ENCODE results near the gene MZT1.
"Not testable (repeated sequence)": the region's sequence is repeated elsewhere in the genome, so short reads cannot be mapped to it uniquely, and the experiment has no call there.

The MZT1 gene, protein sequence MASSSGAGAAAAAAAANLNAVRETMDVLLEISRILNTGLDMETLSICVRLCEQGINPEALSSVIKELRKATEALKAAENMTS

GRCh38 chr13:72727417-72728289, at the start of gene MZT1, which contains the start of gene BORA:
TSS of gene MZT1 (minus strand) at chr13:72727629. CDS start at chr13:72727602, 27 bp downstream.
TSS of gene BORA (plus strand) at chr13:72727923. CDS start at chr13:72728941, 1,018 bp downstream.
- peak; percentile 98 for FAIRE-seq

- FAIRE-seq = no peak
Measured at GRCh38 chr13:72774019-72774418, 46.6 kb upstream of the MZT1 start.

DNA sequence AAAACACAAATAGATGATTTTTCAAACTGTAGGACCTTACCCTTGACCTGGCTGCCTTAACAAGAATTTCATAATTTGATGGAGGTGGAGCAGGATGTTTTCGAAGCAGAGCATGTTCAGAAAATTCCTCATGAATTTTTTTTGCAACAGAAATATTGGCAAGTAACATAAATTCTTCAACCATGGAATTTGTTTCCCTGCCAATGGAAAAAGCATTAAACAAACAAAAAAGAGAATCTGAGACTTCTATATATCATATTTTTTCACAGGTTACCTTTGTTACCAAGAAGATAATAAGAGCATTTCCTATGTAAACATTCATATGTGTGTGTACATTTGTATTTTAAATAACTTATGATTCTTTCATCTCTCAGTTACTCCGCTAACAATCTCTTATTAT, 36.0 kb upstream of the MZT1 start:
- FAIRE-seq = no peak

DNA sequence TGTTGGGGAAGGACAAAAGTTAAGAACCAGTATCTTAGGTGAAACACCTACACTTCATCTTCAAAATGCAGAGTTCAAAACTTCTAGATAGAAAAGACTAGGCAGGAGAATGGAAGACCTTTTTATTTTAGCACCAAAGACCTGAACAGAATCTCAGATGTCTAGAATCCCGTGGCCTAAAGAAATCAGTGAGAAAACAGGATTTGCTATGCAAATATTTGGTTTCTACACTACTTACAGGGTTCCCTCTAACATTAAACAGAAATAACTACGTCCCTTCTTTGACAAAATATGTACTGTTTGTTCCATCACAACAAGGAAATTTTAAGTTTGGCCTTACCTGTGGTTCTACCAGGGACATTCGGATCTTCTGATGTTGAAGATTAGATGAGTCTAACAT, 32.8 kb upstream of the MZT1 start:
- FAIRE-seq = no peak

- no peak for FAIRE-seq
Measured at GRCh38 chr13:72757792-72758535, 30.5 kb upstream of the MZT1 start.

GRCh38 chr13:72754111-72754510, 26.7 kb upstream of the MZT1 start:
- no peak for FAIRE-seq

GRCh38 chr13:72751220-72751619, 23.8 kb upstream of the MZT1 start:
- no peak for FAIRE-seq

DNA sequence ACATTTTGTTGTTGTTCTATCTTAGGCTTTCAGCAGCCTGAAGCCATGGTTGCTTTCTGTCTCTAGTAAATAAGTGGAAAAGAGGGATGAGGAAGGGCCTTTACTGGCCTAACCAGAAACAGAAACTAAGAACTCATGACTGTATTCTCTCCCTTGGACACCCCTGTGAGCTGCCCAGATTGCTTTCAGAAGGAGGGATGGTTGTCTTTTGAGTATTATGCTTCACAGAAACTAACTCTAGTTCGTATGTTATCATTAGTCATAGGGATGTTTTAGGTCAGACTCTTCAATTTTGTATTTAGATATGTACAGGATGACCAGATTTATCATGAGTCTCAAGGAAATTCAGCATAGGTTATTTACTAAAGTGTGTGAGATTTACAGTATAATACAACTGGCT, 17.8 kb upstream of the MZT1 start:
- no peak for FAIRE-seq

DNA sequence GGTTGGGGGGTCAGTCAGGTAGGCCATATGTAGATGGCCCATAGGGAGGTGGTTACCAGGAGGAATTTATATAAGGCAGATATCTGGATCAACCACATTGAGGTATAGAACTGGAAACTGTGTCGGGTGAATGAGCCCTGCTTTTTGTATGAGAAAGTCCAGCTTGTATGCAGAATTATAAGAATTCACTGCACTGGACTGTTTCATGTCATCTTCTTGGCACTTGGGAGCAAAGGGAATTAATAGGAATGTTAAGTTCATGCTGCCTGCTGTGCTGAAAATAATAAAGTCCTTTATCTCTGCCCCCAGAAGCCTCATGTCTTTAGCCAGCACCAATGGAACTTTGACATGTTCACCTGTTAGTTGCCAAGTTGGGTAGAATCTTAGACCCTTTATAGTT, 12.6 kb upstream of the MZT1 start:
- FAIRE-seq = no peak

DNA sequence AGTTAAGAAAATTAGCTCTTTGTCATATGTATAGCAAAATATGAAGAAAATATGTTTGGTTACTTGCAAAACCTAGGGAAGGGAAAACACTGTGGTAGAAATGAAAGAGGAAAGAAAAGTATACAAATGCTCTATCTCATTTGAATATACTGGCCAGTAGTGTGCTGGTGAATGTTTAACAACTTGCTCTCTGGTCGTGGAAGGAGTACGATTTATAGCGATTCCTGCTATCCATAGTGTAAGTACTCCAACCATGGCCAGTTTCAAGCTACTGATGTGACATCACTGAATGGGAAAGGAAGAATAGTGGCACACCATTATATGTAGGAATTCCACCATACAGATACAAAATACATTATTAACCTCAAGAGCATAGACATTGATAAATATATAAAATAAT, 9.6 kb upstream of the MZT1 start:
- FAIRE-seq = no peak

DNA sequence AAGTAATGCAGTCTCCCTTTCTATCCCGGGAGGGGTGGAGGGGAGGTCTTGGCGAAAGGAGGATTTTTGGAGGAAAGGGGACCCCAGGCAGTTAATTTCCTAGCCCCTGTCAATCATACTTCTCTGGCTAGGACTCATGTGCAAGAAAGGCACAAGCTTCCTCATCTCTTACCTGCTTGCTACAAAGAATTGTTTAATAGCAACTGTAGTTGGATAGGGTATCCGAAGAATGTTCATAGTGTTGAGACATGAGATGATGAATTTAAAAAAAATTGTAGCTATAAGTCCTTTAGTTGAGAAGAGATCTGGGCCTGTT, 819 bp upstream of the MZT1 start:
- no peak for FAIRE-seq

DNA sequence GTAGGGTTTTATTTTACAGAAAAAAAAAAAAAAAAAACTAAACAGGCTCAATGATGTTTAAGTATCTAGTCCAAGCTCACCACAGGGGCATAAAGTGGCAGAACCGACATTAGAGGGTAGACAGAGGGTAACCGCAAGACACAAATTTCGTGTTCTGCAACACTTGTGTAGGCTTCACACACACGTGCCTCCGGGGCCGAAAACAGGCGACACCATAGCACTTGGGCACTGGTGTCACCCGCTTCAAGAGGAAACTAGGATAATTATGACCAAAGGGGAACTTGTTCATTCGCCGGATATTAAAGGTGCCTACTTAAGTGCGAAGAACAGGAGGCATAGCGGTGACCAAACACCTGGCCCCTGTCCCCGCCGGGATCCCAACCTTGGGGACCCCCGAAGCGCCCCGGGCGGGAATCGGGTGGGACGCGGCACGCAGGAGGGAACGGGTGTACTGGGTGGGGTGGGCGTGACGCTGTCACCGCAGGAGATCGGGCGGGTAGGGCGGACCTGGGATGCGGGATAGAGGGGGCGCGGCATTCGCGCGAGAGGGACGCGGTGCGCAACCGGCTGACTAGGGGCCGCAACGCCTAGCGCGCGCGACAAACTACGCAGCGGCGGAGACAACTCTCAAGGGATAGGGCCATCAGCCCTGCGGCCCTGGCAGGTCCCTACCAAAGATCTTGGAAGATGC, 558 bp downstream of the MZT1 start:
- no peak for FAIRE-seq

DNA sequence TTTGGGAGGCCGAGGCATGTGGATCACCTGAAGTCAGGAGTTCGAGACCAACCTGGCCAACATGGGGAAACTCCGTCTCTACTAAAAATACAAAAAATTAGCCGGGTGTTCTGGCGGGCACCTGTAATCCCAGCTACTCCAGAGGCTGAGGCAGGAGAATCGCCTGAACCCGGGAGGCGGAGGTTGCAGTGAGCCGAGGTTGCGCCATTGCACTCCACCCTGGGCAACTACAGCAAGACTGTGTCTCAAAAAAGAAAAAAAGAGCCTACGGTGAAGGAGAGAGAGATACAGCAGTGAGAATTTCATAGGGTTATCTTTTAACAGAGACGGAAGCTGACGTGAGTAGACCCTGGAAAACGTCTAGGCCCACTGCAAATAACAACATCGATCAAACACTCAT, 1.2 kb downstream of the MZT1 start:
- FAIRE-seq = not testable (repeated sequence)

- no peak for FAIRE-seq
Measured at GRCh38 chr13:72716776-72717175, 10.7 kb downstream of the MZT1 start.

- FAIRE-seq = no peak
Measured at GRCh38 chr13:72700509-72700908, 26.9 kb downstream of the MZT1 start.

- FAIRE-seq = no peak
Measured at GRCh38 chr13:72698164-72698563, 29.3 kb downstream of the MZT1 start.

- peak; percentile 88 for FAIRE-seq
Measured at GRCh38 chr13:72696579-72696978, 30.9 kb downstream of the MZT1 start.

DNA sequence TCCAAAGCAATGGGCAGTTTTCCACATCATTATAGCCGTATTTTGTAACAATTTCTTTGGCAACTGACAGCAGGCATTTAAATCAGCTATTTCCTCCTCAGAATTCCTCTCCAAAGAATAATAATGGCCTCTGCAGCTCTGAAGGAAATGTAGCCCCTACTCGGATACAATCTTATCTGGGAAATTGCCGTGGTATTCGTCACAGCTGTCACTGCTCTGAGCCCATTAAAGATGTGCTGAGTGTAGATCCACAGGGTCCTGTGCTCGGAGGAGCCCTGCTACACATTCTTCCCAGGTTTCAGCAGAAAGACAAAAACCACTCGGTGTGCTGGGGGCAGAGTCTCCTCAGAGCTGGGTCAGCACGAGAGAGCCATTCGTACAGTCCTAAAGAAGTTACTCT, 33.1 kb downstream of the MZT1 start:
- FAIRE-seq = no peak

DNA sequence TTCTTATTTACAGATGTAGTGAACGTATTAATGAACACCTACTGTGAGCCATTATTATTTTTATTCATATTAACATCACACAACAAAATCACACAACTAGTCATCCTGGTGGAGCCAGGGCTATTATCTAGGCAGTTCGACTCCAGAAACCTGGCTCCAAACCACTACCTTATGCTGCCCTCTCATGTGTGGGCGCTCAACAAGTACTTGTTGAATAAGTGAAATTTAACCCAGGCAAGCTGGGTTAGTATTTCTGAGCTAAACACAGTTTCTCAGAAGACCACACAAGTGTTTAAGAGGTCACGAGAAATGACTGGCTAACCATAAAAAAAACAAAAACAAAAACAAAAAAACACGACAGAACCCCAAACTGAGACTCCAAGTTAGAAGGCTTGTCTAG, 33.6 kb downstream of the MZT1 start:
- no peak for FAIRE-seq

GRCh38 chr13:72692884-72693514, 34.4 kb downstream of the MZT1 start:
- no peak for FAIRE-seq

DNA sequence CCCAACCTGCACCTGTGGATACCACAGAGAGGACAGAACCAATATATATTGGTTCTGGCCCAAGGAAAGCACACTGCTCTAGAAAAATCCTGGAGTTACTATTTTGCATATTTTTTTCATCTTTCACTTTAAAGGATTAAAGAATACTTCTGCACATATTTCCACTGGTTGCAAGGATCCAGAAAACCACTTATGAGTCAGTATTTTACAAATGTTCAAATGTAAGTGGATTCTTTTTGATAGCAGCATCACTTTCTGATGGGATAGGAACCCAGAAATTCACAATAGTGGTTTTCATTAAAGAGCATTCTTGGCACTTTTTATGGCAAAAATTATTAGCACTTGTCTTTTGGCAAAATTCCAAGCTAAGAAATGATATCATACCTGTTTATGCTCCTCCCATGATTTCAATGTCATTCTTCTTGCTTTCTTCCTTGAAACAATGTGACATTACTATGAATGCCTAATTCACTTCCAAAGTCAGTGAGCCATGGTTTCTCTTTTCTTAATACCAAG, 38.2 kb downstream of the MZT1 start:
- FAIRE-seq = no peak

GRCh38 chr13:72686766-72687165, 40.7 kb downstream of the MZT1 start:
- FAIRE-seq = no peak

- FAIRE-seq = no peak
Measured at GRCh38 chr13:72680353-72680752, 47.1 kb downstream of the MZT1 start.

Measured in G401.6 (cell line).